MCF 10A (cell line): ENCODE data around the gene ACKR4. TPM values are rescaled to one million over a fixed set of nuclear protein-coding genes. Genes with fewer than 3 reads are reported as not detected.

ENCODE experiments used
- BruUV-seq: library from RNA; stranded (reverse); fragments of 400-500 nt; replicated peaks from 2 replicates; lab custom pipeline; 2021; lab: Mats Ljungman, UMichigan
- CTCF ChIA-PET: fragments of 300-600 bp; sonication (Branson Sonifier 250); formaldehyde crosslinking; extraction: SDS; loops from one replicate; lab custom pipeline; 2021; ENCODE audit warnings: antibody characterized with exemption, inconsistent platforms; lab: Yijun Ruan, JAX
- POLR2A ChIA-PET: fragments of 300-600, 350-650 bp; sonication (Branson Sonifier 250); formaldehyde crosslinking; extraction: SDS; loops from one replicate; lab custom pipeline; 2020; ENCODE audit warnings: antibody characterized with exemption, inconsistent platforms; lab: Yijun Ruan, JAX
- DNase-seq: peaks from one replicate; pipeline ENCODE4 v3.0.0-alpha.2; 2018; ENCODE audit not compliant: unreplicated experiment
- H3K27ac Mint-ChIP-seq: one replicate; pipeline ENCODE4 v1.8.0; 2022; ENCODE audit warnings: mild to moderate bottlenecking, low read depth, mixed read lengths; ENCODE audit not compliant: unreplicated experiment
- H3K27me3 Mint-ChIP-seq: one replicate; pipeline ENCODE4 v1.8.0; 2022; ENCODE audit warnings: mixed read lengths; ENCODE audit not compliant: insufficient read depth, unreplicated experiment
- H3K36me3 Mint-ChIP-seq: one replicate; pipeline ENCODE4 v1.8.0; 2022; ENCODE audit warnings: mild to moderate bottlenecking, moderate library complexity, mixed read lengths; ENCODE audit not compliant: insufficient read depth, unreplicated experiment
- H3K4me1 Mint-ChIP-seq: one replicate; pipeline ENCODE4 v1.8.0; 2022; ENCODE audit warnings: mixed read lengths; ENCODE audit not compliant: insufficient read depth, unreplicated experiment
- H3K4me3 Mint-ChIP-seq: one replicate; pipeline ENCODE4 v1.8.0; 2022; ENCODE audit warnings: mild to moderate bottlenecking, moderate library complexity, mixed read lengths; ENCODE audit not compliant: unreplicated experiment
- H3K9me3 Mint-ChIP-seq: one replicate; pipeline ENCODE4 v1.8.0; 2022; ENCODE audit warnings: mixed read lengths; ENCODE audit not compliant: unreplicated experiment
- intact Hi-C: fragments of 100-400 bp; cut with micrococcal nuclease; formaldehyde crosslinking; loops from 2 replicates; pipeline ENCODE4 v1.14.1; 2022
- total RNA-seq: library from RNA; stranded (reverse); gene quantifications from 2 replicates; pipeline ENCODE4 v1.2.3, GENCODE V29; 2022
- TF ChIP-seq, protein P1 (sequence below): fragments of 200-600 bp; IDR thresholded peaks from one replicate; pipeline ENCODE4 v1.8.0; 2022; ENCODE audit warnings: antibody characterized with exemption, mild to moderate bottlenecking; ENCODE audit not compliant: unreplicated experiment

ACKR4 gene
- total RNA-seq, 1 experiment from 2014 or later: not detected

DNA sequence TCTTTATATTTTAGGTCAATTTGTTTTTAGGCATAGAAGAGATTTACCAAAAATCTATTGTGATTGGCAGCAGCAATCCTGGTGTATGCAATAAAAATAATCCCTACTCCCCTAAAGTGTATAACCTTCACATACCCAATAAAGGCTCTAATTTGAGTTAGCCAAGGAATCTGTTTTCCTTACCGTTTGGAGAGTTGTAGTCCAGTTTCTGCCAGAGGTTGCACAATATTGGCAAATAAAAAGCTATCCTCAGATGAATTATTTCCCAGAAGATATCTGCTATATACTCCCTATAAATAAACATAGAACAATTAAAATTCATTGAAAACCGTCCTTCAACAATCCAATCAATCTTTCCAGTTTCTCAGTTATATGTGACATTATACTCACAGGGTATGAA lies 31.1 kb downstream of the ACKR4 start:
- intact Hi-C loops: no loop called here
- Mint-ChIP-seq H3K27ac (no peak overlapping the region), H3K4me3 (no peak overlapping the region), H3K9me3 (no peaks in the 10 kb centered on the region), H3K4me1 (peaks cover 8% of the 10 kb centered on the region), H3K36me3 (peaks cover 31% of the 10 kb centered on the region), H3K27me3 (no peaks in the 10 kb centered on the region)
- no peak for DNase-seq
- no TSS peak for BruUV-seq
- POLR2A ChIA-PET: no interaction called here
- CTCF ChIA-PET: no interaction called here
- TF ChIP-seq, protein P1, sequence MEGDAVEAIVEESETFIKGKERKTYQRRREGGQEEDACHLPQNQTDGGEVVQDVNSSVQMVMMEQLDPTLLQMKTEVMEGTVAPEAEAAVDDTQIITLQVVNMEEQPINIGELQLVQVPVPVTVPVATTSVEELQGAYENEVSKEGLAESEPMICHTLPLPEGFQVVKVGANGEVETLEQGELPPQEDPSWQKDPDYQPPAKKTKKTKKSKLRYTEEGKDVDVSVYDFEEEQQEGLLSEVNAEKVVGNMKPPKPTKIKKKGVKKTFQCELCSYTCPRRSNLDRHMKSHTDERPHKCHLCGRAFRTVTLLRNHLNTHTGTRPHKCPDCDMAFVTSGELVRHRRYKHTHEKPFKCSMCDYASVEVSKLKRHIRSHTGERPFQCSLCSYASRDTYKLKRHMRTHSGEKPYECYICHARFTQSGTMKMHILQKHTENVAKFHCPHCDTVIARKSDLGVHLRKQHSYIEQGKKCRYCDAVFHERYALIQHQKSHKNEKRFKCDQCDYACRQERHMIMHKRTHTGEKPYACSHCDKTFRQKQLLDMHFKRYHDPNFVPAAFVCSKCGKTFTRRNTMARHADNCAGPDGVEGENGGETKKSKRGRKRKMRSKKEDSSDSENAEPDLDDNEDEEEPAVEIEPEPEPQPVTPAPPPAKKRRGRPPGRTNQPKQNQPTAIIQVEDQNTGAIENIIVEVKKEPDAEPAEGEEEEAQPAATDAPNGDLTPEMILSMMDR: no peak

- Mint-ChIP-seq H3K27ac (peak overlapping the region; percentile 46), H3K36me3 (peaks cover 26% of the 10 kb centered on the region), H3K4me1 (peaks cover 8% of the 10 kb centered on the region), H3K27me3 (no peaks in the 10 kb centered on the region), H3K4me3 (no peak overlapping the region), H3K9me3 (no peaks in the 10 kb centered on the region)
- DNase-seq: peak; percentile 42
- ChIA-PET CTCF (no interaction called here), POLR2A (no interaction called here)
- intact Hi-C loops: no loop called here
- no TSS peak for BruUV-seq
- TF ChIP-seq, protein P1: no peak
Measured at GRCh38 chr3:132629928-132630327, 32.9 kb downstream of the ACKR4 start.

GRCh38 chr3:132630612-132631011 lies 33.5 kb downstream of the ACKR4 start:
- CTCF ChIA-PET: interaction anchor here (1.4 kb wide), 1 partner anchor 12 kb away, joined by 5 read pairs; no protein-coding TSS in a partner anchor
- no TSS peak for BruUV-seq
- no peak overlapping the region for H3K4me3 Mint-ChIP-seq
- H3K27me3 Mint-ChIP-seq: no peaks in the 10 kb centered on the region
- peaks cover 25% of the 10 kb centered on the region for H3K36me3 Mint-ChIP-seq
- TF ChIP-seq, protein P1: no peak
- no peak overlapping the region for H3K27ac Mint-ChIP-seq
- intact Hi-C loops: no loop called here
- no peaks in the 10 kb centered on the region for H3K9me3 Mint-ChIP-seq
- peaks cover 8% of the 10 kb centered on the region for H3K4me1 Mint-ChIP-seq
- DNase-seq: no peak
- POLR2A ChIA-PET: no interaction called here

- CTCF ChIA-PET: interaction anchor here (1.5 to 2.2 kb wide), 2 partner anchors 91 to 99 kb away, joined by 3 to 13 read pairs; no protein-coding TSS in a partner anchor
- DNase-seq: no peak
- BruUV-seq: no TSS peak
- intact Hi-C loops: no loop called here
- H3K4me3 Mint-ChIP-seq: no peak overlapping the region
- POLR2A ChIA-PET: interaction anchor here (1.0 to 1.7 kb wide), 3 partner anchors 8 to 26 kb away, joined by 3 to 6 read pairs (median 4); partner anchors contain the start of gene ACAD11
- H3K9me3 Mint-ChIP-seq: no peaks in the 10 kb centered on the region
- TF ChIP-seq, protein P1: no peak
- peaks cover 16% of the 10 kb centered on the region for H3K4me1 Mint-ChIP-seq
- peaks cover 14% of the 10 kb centered on the region for H3K36me3 Mint-ChIP-seq
- H3K27me3 Mint-ChIP-seq: no peaks in the 10 kb centered on the region
- no peak overlapping the region for H3K27ac Mint-ChIP-seq
Measured at GRCh38 chr3:132635052-132635451, 38.0 kb downstream of the ACKR4 start.
